OCI-M2 (cell line): ENCODE results near the gene GNAQ.

Source experiments
- DNase-seq: peaks from one replicate; lab custom pipeline; 2025; ENCODE audit not compliant: unreplicated experiment; lab: John Stamatoyannopoulos, UW

The GNAQ gene

GRCh38 chr9:77820293-77820954, 211.2 kb downstream of the GNAQ start:
- DNase-seq, result no peak

- DNase-seq, result no peak
Observed at GRCh38 chr9:77819657-77820056, 212.0 kb downstream of the GNAQ start.

GRCh38 chr9:77817590-77818311, 213.9 kb downstream of the GNAQ start:
- DNase-seq, result no peak

GRCh38 chr9:77816641-77817341, 214.8 kb downstream of the GNAQ start:
- DNase-seq, result no peak

- DNase-seq, result no peak
Observed at GRCh38 chr9:77815260-77815659, 216.4 kb downstream of the GNAQ start.

GRCh38 chr9:77811832-77812231, 219.8 kb downstream of the GNAQ start:
- DNase-seq, result no peak

- no peak for DNase-seq
Observed at GRCh38 chr9:77810637-77811119, 220.9 kb downstream of the GNAQ start.

GRCh38 chr9:77810047-77810446, 221.6 kb downstream of the GNAQ start:
- DNase-seq, result no peak

GRCh38 chr9:77809552-77809951, 222.1 kb downstream of the GNAQ start:
- DNase-seq, result no peak

GRCh38 chr9:77808751-77809081, 222.9 kb downstream of the GNAQ start:
- no peak for DNase-seq

- peak; percentile 16 for DNase-seq
Observed at GRCh38 chr9:77807846-77808750, 223.5 kb downstream of the GNAQ start.

GRCh38 chr9:77807281-77807683, 224.3 kb downstream of the GNAQ start:
- DNase-seq, result no peak

GRCh38 chr9:77806741-77807140, 224.9 kb downstream of the GNAQ start:
- no peak for DNase-seq

- no peak for DNase-seq
Observed at GRCh38 chr9:77805810-77806209, 225.8 kb downstream of the GNAQ start.

- DNase-seq, result no peak
Observed at GRCh38 chr9:77803423-77803822, 228.2 kb downstream of the GNAQ start.

- DNase-seq, result no peak
Observed at GRCh38 chr9:77802515-77803293, 228.9 kb downstream of the GNAQ start.

GRCh38 chr9:77802064-77802463, 229.5 kb downstream of the GNAQ start:
- DNase-seq, result no peak

GRCh38 chr9:77800924-77801551, 230.6 kb downstream of the GNAQ start:
- DNase-seq, result no peak

GRCh38 chr9:77798140-77798539, 233.5 kb downstream of the GNAQ start:
- no peak for DNase-seq

- no peak for DNase-seq
Observed at GRCh38 chr9:77794985-77795384, 236.6 kb downstream of the GNAQ start.
